GM23338 (cell line): Measurements from ENCODE around the gene HABP4. TPM values are rescaled to one million over a fixed set of nuclear protein-coding genes. Genes with fewer than 3 reads are reported as not detected.

Experiments
- ATAC-seq: fragments of 200-7000 bp; cut with Tn5 transposase; 3 replicates; pipeline ENCODE4 v1.9.1; 2020
- DNase-seq: peaks from one replicate; pipeline ENCODE4 v3.0.0-alpha.2; 2015; ENCODE audit warnings: low spot score
- H2AFZ ChIP-seq: fragments of 200-600 bp; sonication (generic); 2 replicates; pipeline ENCODE4 v1.8.0; 2016; ENCODE audit warnings: antibody characterized with exemption, mild to moderate bottlenecking, moderate library complexity
- H3F3A ChIP-seq: fragments of 200-600 bp; sonication (generic); replicated peaks from 2 replicates; pipeline ENCODE4 v1.8.0; 2017; ENCODE audit warnings: antibody characterized with exemption, mixed run types, low read depth
- H3K27ac ChIP-seq: fragments of 200-600 bp; sonication (generic); 2 replicates; pipeline ENCODE4 v1.6.1; 2016; ENCODE audit warnings: low read depth
- H3K27me3 ChIP-seq: fragments of 200-600 bp; sonication (generic); 2 replicates; pipeline ENCODE4 v1.8.0; 2016; ENCODE audit warnings: mild to moderate bottlenecking, mixed run types, moderate library complexity; ENCODE audit not compliant: insufficient read depth
- H3K36me3 ChIP-seq: fragments of 200-600 bp; sonication (generic); 2 replicates; pipeline ENCODE4 v1.8.0; 2016; ENCODE audit warnings: mild to moderate bottlenecking; ENCODE audit not compliant: insufficient read depth
- H3K4me1 ChIP-seq: fragments of 200-600 bp; sonication (generic); 2 replicates; pipeline ENCODE4 v1.8.0; 2016; ENCODE audit warnings: mild to moderate bottlenecking, moderate library complexity; ENCODE audit not compliant: insufficient read depth
- H3K4me2 ChIP-seq: fragments of 200-600 bp; sonication (generic); 2 replicates; pipeline ENCODE4 v1.7.1; 2017; ENCODE audit warnings: mixed run types
- H3K4me3 ChIP-seq: fragments of 200-600 bp; sonication (generic); 2 replicates; pipeline ENCODE4 v1.6.1; 2016; ENCODE audit warnings: mixed run types
- H3K79me2 ChIP-seq: fragments of 200-600 bp; sonication (generic); replicated peaks from 2 replicates; pipeline ENCODE4 v1.8.0; 2017; ENCODE audit warnings: mild to moderate bottlenecking; ENCODE audit not compliant: insufficient read depth
- H3K9me2 ChIP-seq: fragments of 200-600 bp; sonication (generic); 2 replicates; pipeline ENCODE4 v1.8.0; 2017; ENCODE audit not compliant: insufficient read depth
- H4K20me1 ChIP-seq: fragments of 200-600 bp; sonication (generic); replicated peaks from 2 replicates; pipeline ENCODE4 v1.8.0; 2017; ENCODE audit warnings: mild to moderate bottlenecking; ENCODE audit not compliant: insufficient read depth
- H3K27ac Mint-ChIP-seq: 2 replicates; pipeline ENCODE4 v1.8.0; 2020; ENCODE audit warnings: inconsistent platforms, mild to moderate bottlenecking, moderate library complexity, mixed read lengths
- H3K27me3 Mint-ChIP-seq: 3 replicates; pipeline ENCODE4 v1.8.0; 2022; ENCODE audit warnings: low read depth, mild to moderate bottlenecking, moderate library complexity, mixed read lengths, inconsistent platforms; ENCODE audit not compliant: insufficient read depth, poor library complexity
- H3K36me3 Mint-ChIP-seq: 3 replicates; pipeline ENCODE4 v1.8.0; 2021; ENCODE audit warnings: low read depth, mild to moderate bottlenecking, inconsistent platforms, moderate library complexity, mixed read lengths
- H3K4me1 Mint-ChIP-seq: 3 replicates; pipeline ENCODE4 v1.8.0; 2020; ENCODE audit warnings: mild to moderate bottlenecking, inconsistent platforms, mixed read lengths
- H3K4me3 Mint-ChIP-seq: 3 replicates; pipeline ENCODE4 v1.8.0; 2021; ENCODE audit warnings: moderate library complexity, mild to moderate bottlenecking, inconsistent platforms, mixed read lengths
- H3K9me3 Mint-ChIP-seq: 3 replicates; pipeline ENCODE4 v1.8.0; 2020; ENCODE audit warnings: moderate library complexity, mild to moderate bottlenecking, inconsistent platforms, mixed read lengths
- CREB1 ChIP-seq: fragments of 250-450 bp; sonication (Bioruptor Pico); IDR thresholded peaks from 2 replicates; pipeline ENCODE4 v1.5.0; 2020; ENCODE audit warnings: low read depth, mild to moderate bottlenecking, moderate library complexity
- JUNB ChIP-seq: IDR thresholded peaks from one replicate; pipeline ENCODE4 v1.6.1; 2016; ENCODE audit warnings: antibody characterized with exemption; ENCODE audit not compliant: unreplicated experiment
- ZNF114 ChIP-seq: fragments of 250-450 bp; sonication (Bioruptor Pico); IDR thresholded peaks from 2 replicates; pipeline ENCODE4 v1.5.0; 2020; ENCODE audit warnings: mild to moderate bottlenecking, moderate library complexity
- ZNF462 ChIP-seq: fragments of 250-450 bp; sonication (Bioruptor Pico); IDR thresholded peaks from 2 replicates; pipeline ENCODE4 v1.5.0; 2020; ENCODE audit warnings: mild to moderate bottlenecking, moderate library complexity
- polyA plus RNA-seq: library from polyadenylated mRNA; unstranded; fragments of >200 nt; fragmentation: Nextera tagmentation; extraction: Ambion mirVana; gene quantifications from 2 replicates; pipeline ENCODE4 v1.2.1, GENCODE V29; 2016
- total RNA-seq: library from RNA; depleted of rRNA; stranded (reverse); fragments of >200 nt; shearing (Covaris generic); gene quantifications from 2 replicates; pipeline ENCODE4 v1.2.3, GENCODE V29; 2014
- TF ChIP-seq, protein P1 (sequence below), 2 experiments: fragments of 200-600 bp in 1 of 2; sonication (generic) in 1 of 2; conservative IDR thresholded peaks; 2 replicates each; pipeline versions ENCODE4 v1.5.1 to v1.6.1; 2016 to 2017; ENCODE audit warnings: antibody characterized with exemption in 2 of 2, low read depth in 2 of 2, mild to moderate bottlenecking in 2 of 2, moderate library complexity in 1 of 2

Gene HABP4
- total and polyA plus RNA-seq, 2 experiments from 2014 or later, result 8.8 to 9.9 TPM

DNA sequence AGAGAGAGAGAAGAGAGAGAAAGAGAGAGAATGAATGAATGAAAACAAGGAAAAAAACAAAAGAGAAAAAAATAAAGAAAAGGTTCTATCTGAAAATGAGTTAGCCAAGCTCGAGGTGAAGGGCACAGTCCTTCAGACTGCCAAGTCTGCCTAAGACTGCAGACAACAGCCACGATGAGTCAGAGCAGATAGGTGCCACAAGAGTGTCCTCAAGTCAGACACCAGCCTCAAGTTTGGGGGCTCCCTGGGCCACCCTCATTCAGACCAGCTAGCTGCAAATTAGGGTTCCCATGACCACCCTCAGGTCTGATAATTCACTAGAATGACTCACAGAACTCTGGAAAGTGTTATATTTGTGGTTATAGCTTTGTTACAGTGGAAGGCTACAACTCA, 13.9 kb upstream of the HABP4 start:
- Mint-ChIP-seq H3K9me3 (no peaks in the 10 kb centered on the region), H3K4me3 (no peak overlapping the region), H3K36me3 (no peaks in the 10 kb centered on the region), H3K27me3 (peaks cover 10% of the 10 kb centered on the region), H3K27ac (no peak overlapping the region), H3K4me1 (no peaks in the 10 kb centered on the region)
- Histone ChIP-seq H3K36me3 (no peaks in the 10 kb centered on the region), H3F3A (no peaks in the 10 kb centered on the region), H3K27me3 (no peaks in the 10 kb centered on the region), H3K27ac (no peak overlapping the region), H2AFZ (peak overlapping the region; percentile 80), H3K4me2 (no peak overlapping the region), H4K20me1 (no peaks in the 10 kb centered on the region), H3K4me1 (no peaks in the 10 kb centered on the region), H3K4me3 (no peak overlapping the region), H3K9me2 (no peaks in the 10 kb centered on the region), H3K79me2 (no peaks in the 10 kb centered on the region)
- no peak for TF ChIP-seq JUNB
- TF ChIP-seq CREB1 (CRISPR knock-in tag), result no peak
- no peak for TF ChIP-seq ZNF114 (CRISPR knock-in tag)
- TF ChIP-seq ZNF462 (CRISPR knock-in tag), result no peak
- TF ChIP-seq, protein P1, sequence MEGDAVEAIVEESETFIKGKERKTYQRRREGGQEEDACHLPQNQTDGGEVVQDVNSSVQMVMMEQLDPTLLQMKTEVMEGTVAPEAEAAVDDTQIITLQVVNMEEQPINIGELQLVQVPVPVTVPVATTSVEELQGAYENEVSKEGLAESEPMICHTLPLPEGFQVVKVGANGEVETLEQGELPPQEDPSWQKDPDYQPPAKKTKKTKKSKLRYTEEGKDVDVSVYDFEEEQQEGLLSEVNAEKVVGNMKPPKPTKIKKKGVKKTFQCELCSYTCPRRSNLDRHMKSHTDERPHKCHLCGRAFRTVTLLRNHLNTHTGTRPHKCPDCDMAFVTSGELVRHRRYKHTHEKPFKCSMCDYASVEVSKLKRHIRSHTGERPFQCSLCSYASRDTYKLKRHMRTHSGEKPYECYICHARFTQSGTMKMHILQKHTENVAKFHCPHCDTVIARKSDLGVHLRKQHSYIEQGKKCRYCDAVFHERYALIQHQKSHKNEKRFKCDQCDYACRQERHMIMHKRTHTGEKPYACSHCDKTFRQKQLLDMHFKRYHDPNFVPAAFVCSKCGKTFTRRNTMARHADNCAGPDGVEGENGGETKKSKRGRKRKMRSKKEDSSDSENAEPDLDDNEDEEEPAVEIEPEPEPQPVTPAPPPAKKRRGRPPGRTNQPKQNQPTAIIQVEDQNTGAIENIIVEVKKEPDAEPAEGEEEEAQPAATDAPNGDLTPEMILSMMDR (conservative IDR thresholded peaks at IDR 0.05; ENCODE audit: low read depth in 2 of 2), result no peak
- ATAC-seq (no peak), DNase-seq (no peak)
